Transverse colon (tissue), 4 donors: ENCODE results near the gene GET4. TPM values are rescaled to one million over a fixed set of nuclear protein-coding genes. Genes with fewer than 3 reads are reported as not detected.

ENCODE experiments used
- DNase-seq: peaks from one replicate; pipeline ENCODE4 v3.0.0-alpha.2; 2019
- H3K27ac ChIP-seq, 4 donors: fragments of 200-600 bp; sonication (generic); 2 replicates each; pipeline ENCODE4 v1.5.1; 2016 to 2018; ENCODE audit warnings: inconsistent platforms in 4 of 4
- H3K27me3 ChIP-seq: fragments of 200-600 bp; sonication (generic); 2 replicates; pipeline ENCODE4 v1.5.1; 2017; ENCODE audit warnings: inconsistent platforms
- H3K36me3 ChIP-seq, 4 donors: fragments of 200-600 bp; sonication (generic); 2 replicates each; pipeline ENCODE4 v1.5.1; 2017 to 2019; ENCODE audit warnings: inconsistent platforms in 4 of 4
- H3K4me1 ChIP-seq, 4 donors: fragments of 200-600 bp; sonication (generic); 2 replicates each; pipeline ENCODE4 v1.5.1; 2017 to 2020; ENCODE audit warnings: inconsistent platforms in 4 of 4
- H3K4me3 ChIP-seq, 4 donors: fragments of 200-600 bp; sonication (generic); 1 replicate in 1 of 4; 2 replicates in 3 of 4; pipeline versions ENCODE4 v1.5.1 to v1.6.1; 2017 to 2019; ENCODE audit warnings: inconsistent platforms in 4 of 4
- H3K9me3 ChIP-seq, 2 donors: fragments of 200-600 bp; sonication (generic); 2 replicates each; pipeline ENCODE4 v1.5.1; 2017 to 2019; ENCODE audit warnings: inconsistent platforms in 2 of 2
- EP300 ChIP-seq: sonication (generic); formaldehyde crosslinking; IDR thresholded peaks from one replicate; pipeline ENCODE4 v1.6.1; 2017; ENCODE audit warnings: antibody characterized with exemption, low read depth
- POLR2A ChIP-seq: fragments of 450-650 bp; IDR thresholded peaks from one replicate; pipeline ENCODE4 v1.6.1; 2016; ENCODE audit warnings: antibody characterized with exemption, mild to moderate bottlenecking, moderate library complexity
- POLR2AphosphoS5 ChIP-seq, 3 donors: sonication (generic); formaldehyde crosslinking; IDR thresholded peaks; one replicate each; pipeline ENCODE4 v1.6.1; 2016; ENCODE audit warnings: antibody characterized with exemption in 3 of 3
- WGBS, 2 donors: methylation state at CpG; one replicate each; pipeline ENCODE4 v1.1.5; 2018; ENCODE audit warnings: low coverage in 1 of 2; 5-methylcytosine and 5-hydroxymethylcytosine counted together
- in situ Hi-C, 4 donors: fragments of 200-750 bp; cut with MboI; loops; one replicate each; pipeline versions ENCODE4 v1.15.0 to v1.15.1; 2017; ENCODE audit warnings: low sequenced_read_pairs in 3 of 4, low pct_ligation_motif_present in 1 of 4, low pct_unique_long_range_greater_than_20kb in 1 of 4
- intact Hi-C: fragments of 100-400 bp; cut with DNase I; formaldehyde crosslinking; loops from one replicate; pipeline ENCODE4 v1.15.1; 2023; ENCODE audit warnings: low total_unique reads
- total RNA-seq, 4 donors: library from RNA; depleted of rRNA; stranded (reverse); fragments of >200 nt; gene quantifications; one replicate each; pipeline ENCODE4 v1.1.0, GENCODE V29; 2016
- TF ChIP-seq, protein P1 (sequence below), 5 experiments: fragments of 200-600 bp in 3 of 5; fragments of 450-650 bp in 2 of 5; sonication (generic) in 3 of 5; IDR thresholded peaks; 1 replicate in 2 of 5; 2 replicates in 3 of 5; pipeline ENCODE4 v1.5.1; 2016 to 2017; ENCODE audit warnings: antibody characterized with exemption in 5 of 5, inconsistent platforms in 3 of 5, mild to moderate bottlenecking in 2 of 5, moderate library complexity in 1 of 5

Gene GET4
- total RNA-seq, 4 donors from 2014 or later, result 49.4 to 116 (median 85.2) TPM

DNA sequence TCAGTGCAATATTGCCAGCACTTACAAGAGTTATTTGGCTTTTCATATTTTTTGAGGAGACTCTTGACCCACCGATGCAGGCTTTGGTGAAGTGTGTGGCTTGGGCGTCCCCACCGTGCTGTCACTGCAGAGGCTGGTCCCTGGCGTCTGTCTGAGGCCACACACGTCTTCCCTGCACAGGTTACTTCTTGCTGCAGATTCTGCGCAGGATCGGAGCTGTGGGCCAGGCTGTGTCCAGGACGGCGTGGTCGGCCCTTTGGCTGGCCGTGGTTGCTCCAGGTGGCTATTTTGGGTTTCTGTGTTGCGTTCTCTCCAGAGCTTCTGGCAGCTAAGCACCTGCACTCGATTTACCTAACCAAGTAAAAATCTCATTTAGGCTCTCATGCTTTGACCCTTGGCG is 25.1 kb upstream of the GET4 start:
- H3K27ac ChIP-seq, result no peak overlapping the region
- no peaks in the 10 kb centered on the region for H3K4me1 ChIP-seq
- 90% methylated on average over 14 of the region's 14 CpGs; no CpG with 5 or more reads in 1 of the 2 donors for WGBS, 2 donors
- peaks cover 0 to 59% (median 29%) of the 10 kb centered on the region in 4 donors for H3K36me3 ChIP-seq
- intact Hi-C loops (no loop called here), in situ Hi-C loops (no loop called here)
- DNase-seq, result no peak
- no peaks in the 10 kb centered on the region for H3K9me3 ChIP-seq
- H3K4me3 ChIP-seq, result no peak overlapping the region
- no peak for TF ChIP-seq POLR2AphosphoS5 (IDR thresholded peaks at IDR 0.05)
- TF ChIP-seq POLR2A, result no peak
- no peak for TF ChIP-seq EP300
- TF ChIP-seq, protein P1, sequence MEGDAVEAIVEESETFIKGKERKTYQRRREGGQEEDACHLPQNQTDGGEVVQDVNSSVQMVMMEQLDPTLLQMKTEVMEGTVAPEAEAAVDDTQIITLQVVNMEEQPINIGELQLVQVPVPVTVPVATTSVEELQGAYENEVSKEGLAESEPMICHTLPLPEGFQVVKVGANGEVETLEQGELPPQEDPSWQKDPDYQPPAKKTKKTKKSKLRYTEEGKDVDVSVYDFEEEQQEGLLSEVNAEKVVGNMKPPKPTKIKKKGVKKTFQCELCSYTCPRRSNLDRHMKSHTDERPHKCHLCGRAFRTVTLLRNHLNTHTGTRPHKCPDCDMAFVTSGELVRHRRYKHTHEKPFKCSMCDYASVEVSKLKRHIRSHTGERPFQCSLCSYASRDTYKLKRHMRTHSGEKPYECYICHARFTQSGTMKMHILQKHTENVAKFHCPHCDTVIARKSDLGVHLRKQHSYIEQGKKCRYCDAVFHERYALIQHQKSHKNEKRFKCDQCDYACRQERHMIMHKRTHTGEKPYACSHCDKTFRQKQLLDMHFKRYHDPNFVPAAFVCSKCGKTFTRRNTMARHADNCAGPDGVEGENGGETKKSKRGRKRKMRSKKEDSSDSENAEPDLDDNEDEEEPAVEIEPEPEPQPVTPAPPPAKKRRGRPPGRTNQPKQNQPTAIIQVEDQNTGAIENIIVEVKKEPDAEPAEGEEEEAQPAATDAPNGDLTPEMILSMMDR (IDR thresholded peaks at IDR 0.05), result no peak
- H3K27me3 ChIP-seq, result no peaks in the 10 kb centered on the region

DNA sequence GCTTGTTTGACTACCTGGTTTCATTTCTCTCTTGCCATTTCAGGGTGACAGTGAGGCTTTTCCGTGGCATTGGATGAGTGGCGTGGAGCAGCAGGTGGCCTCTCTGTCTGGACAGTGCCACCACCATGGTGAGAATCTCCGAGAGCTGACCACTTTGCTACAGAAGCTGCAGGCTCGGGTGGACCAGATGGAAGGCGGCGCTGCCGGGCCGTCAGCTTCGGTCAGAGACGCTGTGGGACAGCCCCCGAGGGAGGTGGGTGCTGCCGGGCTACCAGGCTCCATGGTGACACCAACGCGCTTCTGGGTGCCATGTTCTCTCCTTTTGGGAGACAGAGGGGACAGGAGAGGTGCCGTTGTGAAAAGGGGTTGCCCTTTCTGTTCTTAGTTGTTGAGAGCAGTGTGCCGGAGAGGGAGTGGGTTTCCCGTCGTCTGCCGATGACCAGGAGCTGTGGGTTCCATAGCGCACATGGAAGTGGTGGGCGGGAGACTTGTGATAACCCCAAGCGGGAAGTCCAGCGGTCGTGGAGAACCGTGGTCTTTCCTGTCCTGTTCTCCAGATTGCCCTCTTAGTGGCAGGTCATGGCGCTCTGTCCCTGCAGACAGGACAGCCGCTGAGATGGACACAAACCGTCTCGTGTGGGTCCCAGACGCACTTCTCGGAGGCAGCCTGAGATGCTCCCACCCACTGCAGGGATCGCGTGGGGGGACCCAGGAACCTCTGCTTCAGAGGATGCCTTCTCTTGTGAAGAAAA is 22.8 kb upstream of the GET4 start:
- in situ Hi-C loops, result no loop called here
- no peak for TF ChIP-seq POLR2AphosphoS5 (IDR thresholded peaks at IDR 0.05)
- Histone ChIP-seq H3K4me3 (no peak overlapping the region), H3K27me3 (no peaks in the 10 kb centered on the region), H3K27ac (no peak overlapping the region), H3K4me1 (no peaks in the 10 kb centered on the region), H3K9me3 (no peaks in the 10 kb centered on the region), H3K36me3 (peaks cover 0 to 76% (median 34%) of the 10 kb centered on the region in 4 donors)
- no peak for DNase-seq
- 75 to 86% methylated on average over 14 to 33 of the region's 33 CpGs for WGBS, 2 donors
- intact Hi-C loops, result no loop called here

DNA sequence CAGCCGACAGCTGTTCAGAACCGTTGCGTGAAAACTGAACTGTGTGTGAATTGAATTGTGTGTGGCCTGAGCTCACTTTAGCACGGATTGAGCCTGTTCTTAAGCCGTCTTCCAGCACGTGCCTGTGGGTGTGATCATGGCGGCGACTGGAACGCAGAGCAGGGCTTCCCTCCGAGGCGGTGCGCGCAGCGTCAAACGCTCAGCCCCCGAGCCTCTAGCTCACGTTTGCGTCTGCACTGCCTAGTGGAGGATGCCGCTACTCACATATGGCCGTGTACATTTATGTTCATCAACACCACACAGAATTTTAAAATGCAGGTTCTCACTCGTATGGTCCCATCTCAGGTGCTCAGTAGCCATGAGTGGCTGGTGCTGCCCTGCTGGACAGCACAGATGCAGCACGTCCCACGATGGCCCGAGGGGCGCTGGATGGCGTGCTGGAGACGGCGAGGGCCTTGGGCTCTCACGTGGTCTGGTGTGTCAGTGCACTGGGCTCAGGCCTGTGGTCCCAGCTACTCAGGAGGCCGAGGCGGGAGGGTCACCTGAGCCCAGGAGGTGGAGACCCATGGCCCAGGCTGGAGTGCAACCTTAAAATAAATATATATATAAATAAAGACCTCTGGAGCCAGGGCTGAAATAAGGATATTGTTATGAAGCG is 22.1 kb upstream of the GET4 start:
- in situ Hi-C loops, result no loop called here
- TF ChIP-seq POLR2A, result no peak
- TF ChIP-seq, protein P1 (IDR thresholded peaks at IDR 0.05), result no peak
- TF ChIP-seq EP300, result no peak
- TF ChIP-seq POLR2AphosphoS5 (IDR thresholded peaks at IDR 0.05), result no peak
- no peaks in the 10 kb centered on the region for H3K27me3 ChIP-seq
- no peak for DNase-seq
- H3K4me3 ChIP-seq, result no peak overlapping the region
- peaks cover 0 to 82% (median 31%) of the 10 kb centered on the region in 4 donors for H3K36me3 ChIP-seq
- intact Hi-C loops, result no loop called here
- H3K27ac ChIP-seq, result no peak overlapping the region
- H3K9me3 ChIP-seq, result no peaks in the 10 kb centered on the region
- 92% methylated on average over 32 of the region's 32 CpGs; no CpG with 5 or more reads in 1 of the 2 donors for WGBS, 2 donors
- no peaks in the 10 kb centered on the region for H3K4me1 ChIP-seq

DNA sequence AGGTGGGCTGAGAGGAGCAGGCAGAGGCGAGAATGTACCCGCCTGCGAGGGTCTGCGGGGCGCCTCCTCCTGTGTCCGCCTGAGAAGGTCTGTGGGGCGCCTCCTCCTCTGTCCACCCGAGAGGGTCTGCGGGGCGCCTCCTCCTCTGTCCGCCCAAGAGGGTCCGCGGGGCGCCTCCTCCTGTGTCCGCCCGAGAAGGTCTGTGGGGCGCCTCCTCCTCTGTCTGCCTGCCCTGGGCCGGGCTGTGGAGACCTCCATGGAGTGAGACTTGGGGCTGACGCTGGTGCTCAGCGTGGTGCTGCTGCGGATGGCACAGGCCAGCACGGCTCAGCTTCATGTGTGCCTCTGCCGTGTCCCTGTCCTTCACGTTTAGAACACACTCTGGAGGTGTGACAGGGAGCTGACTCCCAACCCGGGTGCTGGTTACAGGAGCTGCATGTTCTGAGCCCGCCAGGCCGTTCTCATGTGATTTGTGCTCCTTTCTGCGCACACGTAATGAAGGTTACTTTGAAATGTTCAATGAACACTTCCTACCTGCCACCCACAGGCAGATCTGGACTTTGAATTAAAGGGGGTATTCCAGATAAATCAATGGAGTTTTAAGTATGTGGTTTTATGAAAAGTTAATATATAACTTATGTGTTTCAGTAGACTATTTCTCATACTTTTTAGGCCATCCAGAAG is 20.5 kb upstream of the GET4 start:
- intact Hi-C loops (no loop called here), in situ Hi-C loops (no loop called here)
- 95% methylated on average over 17 of the region's 29 CpGs; no CpG with 5 or more reads in 1 of the 2 donors for WGBS, 2 donors
- H3K9me3 ChIP-seq, result no peaks in the 10 kb centered on the region
- H3K4me3 ChIP-seq, result no peak overlapping the region
- TF ChIP-seq POLR2A (no peak), POLR2AphosphoS5 (IDR thresholded peaks at IDR 0.05) (no peak), EP300 (no peak)
- TF ChIP-seq, protein P1 (IDR thresholded peaks at IDR 0.05), result no peak
- DNase-seq, result no peak
- H3K36me3 ChIP-seq, result peaks cover 0 to 81% (median 29%) of the 10 kb centered on the region in 4 donors
- no peak overlapping the region for H3K27ac ChIP-seq
- no peaks in the 10 kb centered on the region for H3K4me1 ChIP-seq
- H3K27me3 ChIP-seq, result no peaks in the 10 kb centered on the region
